Transverse colon (tissue), 3 donors: Measurements from ENCODE around the gene CRHR2.

ENCODE experiments used
- EP300 ChIP-seq: sonication (generic); formaldehyde crosslinking; IDR thresholded peaks from one replicate; pipeline ENCODE4 v1.6.1; 2017; ENCODE audit warnings: antibody characterized with exemption, low read depth
- POLR2A ChIP-seq: fragments of 450-650 bp; IDR thresholded peaks from one replicate; pipeline ENCODE4 v1.6.1; 2016; ENCODE audit warnings: antibody characterized with exemption, mild to moderate bottlenecking, moderate library complexity
- TF ChIP-seq, protein P1 (sequence below), 5 experiments: fragments of 200-600 bp in 3 of 5; fragments of 450-650 bp in 2 of 5; sonication (generic) in 3 of 5; IDR thresholded peaks; 1 replicate in 2 of 5; 2 replicates in 3 of 5; pipeline ENCODE4 v1.5.1; 2016 to 2017; ENCODE audit warnings: antibody characterized with exemption in 5 of 5, inconsistent platforms in 3 of 5, mild to moderate bottlenecking in 2 of 5, moderate library complexity in 1 of 5

DNA sequence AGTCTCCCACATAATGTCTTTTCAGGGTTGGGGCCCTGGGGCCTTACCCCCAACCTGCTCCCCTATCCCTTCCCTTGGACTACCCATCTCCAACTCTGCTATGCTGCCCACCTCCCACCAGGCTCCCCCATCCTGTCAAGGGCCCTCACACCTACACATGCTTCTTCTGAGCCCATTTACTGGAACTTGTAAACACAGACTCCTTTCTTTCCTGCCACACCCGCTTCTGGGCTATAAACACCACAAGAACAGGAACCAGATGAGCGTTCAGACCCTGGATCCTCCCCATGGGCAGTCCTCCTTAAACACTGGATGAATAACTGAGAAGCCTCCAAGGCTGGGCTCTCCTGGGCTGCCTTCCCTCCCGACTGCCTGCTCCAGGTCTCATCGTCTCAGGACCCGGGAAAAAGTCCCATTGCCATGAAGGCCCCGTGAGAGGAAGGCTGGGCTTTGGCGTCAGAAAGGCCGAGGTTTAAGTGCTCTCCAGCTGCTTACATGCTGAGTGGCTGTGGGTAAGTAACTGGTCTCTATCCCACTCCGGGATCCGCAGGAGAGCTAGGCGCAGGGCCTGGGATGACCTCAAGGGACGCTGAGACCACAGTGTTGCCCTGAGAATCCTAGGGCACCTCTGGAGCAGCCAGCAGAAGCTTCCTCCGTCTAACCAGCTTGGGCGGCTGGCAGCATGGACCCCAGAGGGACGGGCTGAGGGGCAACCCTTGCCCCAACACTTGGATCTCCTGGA lies 15.6 kb upstream of the CRHR2 start:
- TF ChIP-seq, protein P1, sequence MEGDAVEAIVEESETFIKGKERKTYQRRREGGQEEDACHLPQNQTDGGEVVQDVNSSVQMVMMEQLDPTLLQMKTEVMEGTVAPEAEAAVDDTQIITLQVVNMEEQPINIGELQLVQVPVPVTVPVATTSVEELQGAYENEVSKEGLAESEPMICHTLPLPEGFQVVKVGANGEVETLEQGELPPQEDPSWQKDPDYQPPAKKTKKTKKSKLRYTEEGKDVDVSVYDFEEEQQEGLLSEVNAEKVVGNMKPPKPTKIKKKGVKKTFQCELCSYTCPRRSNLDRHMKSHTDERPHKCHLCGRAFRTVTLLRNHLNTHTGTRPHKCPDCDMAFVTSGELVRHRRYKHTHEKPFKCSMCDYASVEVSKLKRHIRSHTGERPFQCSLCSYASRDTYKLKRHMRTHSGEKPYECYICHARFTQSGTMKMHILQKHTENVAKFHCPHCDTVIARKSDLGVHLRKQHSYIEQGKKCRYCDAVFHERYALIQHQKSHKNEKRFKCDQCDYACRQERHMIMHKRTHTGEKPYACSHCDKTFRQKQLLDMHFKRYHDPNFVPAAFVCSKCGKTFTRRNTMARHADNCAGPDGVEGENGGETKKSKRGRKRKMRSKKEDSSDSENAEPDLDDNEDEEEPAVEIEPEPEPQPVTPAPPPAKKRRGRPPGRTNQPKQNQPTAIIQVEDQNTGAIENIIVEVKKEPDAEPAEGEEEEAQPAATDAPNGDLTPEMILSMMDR (IDR thresholded peaks at IDR 0.05): no peak
- TF ChIP-seq EP300 (no peak), POLR2A (no peak)
